Measurements from ENCODE around the gene CEP89.
"Not testable (repeated sequence)": the region's sequence is repeated elsewhere in the genome, so short reads cannot be mapped to it uniquely, and the experiment has no call there.

Gene CEP89

GRCh38 chr19:32890841-32891240 is 80.9 kb downstream of the CEP89 start:
- DNase-seq = no peak

DNA sequence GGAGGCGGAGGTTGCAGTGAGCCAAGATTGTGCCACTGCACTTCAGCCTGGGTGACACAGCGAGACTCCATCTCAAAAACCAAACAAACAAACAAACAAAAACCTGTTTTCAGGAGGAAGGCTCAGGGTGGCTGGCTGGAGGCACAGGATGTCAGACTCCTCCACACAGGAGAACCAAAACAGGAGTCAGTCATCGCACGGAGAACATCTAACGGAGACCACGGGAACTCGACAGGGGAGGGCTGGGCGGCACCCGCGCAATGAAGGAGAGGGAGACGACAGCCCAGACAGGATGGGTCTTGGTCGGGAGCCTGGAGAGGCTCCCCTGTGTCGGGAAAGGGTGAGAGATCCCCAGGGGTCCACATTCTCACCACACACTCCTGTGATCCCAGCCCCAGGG is 81.4 kb downstream of the CEP89 start:
- no peak for DNase-seq

- DNase-seq = no peak
Observed at GRCh38 chr19:32889137-32889934, 82.4 kb downstream of the CEP89 start.

DNA sequence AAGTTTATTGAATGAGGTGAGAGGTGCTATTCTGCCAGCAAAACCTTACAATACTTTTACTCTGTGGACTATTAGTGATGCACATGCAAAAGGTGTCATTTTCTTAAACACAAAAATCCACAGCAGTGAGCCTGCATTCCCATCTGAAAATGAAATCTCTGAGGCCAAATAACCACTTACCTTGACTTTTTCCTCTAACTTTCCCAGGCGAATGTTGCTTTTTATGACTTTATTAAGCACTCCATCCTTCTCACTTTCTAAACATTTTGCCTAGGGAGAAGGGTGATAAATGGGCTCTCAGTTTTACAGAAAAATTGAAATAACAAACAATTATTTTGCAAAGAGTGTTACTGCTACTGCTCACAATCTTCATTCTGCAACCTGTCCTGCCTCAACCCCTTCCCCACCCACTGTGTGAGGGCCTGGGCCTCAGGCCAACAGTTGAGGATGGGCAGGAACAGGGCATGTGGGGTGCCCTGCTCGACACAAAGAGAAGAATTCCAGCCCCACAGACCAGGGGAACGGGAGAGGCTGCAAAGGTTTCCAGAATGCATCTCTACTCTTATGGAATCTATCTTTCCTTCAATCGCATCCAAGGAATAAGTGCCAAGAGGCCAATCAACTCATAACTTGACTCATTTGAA is 84.1 kb downstream of the CEP89 start:
- DNase-seq = no peak

GRCh38 chr19:32886241-32886640 is 85.5 kb downstream of the CEP89 start:
- DNase-seq = no peak

DNA sequence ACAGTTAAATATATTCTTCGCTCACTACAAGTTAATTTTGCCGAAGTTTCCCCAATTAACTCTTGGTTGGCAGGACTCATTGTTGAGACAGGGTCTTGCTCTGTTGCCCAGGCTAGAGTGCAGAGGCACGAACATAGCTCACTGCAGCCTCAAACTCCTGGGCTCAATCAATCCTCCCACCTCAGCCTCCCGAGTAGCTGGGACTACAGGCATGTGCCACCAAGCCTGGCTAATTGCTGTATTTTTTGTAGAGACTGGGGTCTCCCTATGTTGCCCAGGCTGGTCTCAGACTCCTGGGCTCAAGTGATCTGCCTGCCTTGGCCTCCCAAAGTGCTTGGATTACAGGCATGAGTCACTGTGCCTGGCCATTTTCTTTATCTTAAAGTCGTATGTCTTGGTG is 86.5 kb downstream of the CEP89 start:
- DNase-seq = not testable (repeated sequence)

GRCh38 chr19:32881766-32882165 is 90.0 kb downstream of the CEP89 start:
- no peak for DNase-seq

DNA sequence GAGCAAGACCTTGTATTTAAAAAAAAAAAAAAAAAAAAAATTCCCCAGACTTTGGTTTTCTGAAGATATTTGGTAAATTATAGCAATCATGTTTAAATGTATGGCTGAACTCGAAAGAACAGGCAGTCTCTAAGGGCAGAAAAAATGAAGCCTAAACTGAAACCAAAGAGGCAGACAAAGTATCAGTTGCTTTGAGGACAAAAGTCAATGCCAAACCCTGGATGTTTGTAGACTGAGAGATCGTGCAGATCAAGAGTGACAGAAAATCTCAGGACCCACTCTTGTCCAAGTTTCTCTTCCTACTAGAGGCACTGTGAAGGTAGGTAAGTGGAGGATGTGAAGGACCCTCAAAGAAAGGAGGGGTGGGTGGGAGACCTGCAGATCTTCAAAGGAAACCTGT is 91.1 kb downstream of the CEP89 start:
- no peak for DNase-seq

DNA sequence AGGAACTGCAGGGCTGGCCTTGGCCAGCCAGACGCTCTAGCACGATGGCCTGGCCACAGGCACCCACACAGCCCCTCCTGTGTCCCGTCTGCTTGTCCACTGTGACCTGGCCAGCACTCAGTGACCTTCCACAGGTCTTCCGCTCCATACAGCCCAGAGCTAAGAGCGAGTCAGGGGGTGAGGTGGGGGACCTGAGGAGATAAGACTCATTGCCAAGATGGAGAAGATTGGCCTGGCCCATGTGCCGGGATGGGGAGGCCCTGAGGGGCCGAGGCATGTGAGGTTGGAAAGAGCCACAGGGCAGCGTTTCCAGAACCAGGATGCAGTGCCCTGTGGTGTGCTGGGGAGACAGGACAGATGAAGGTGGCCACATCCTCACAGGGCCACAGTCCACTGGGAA is 92.0 kb downstream of the CEP89 start:
- no peak for DNase-seq

DNA sequence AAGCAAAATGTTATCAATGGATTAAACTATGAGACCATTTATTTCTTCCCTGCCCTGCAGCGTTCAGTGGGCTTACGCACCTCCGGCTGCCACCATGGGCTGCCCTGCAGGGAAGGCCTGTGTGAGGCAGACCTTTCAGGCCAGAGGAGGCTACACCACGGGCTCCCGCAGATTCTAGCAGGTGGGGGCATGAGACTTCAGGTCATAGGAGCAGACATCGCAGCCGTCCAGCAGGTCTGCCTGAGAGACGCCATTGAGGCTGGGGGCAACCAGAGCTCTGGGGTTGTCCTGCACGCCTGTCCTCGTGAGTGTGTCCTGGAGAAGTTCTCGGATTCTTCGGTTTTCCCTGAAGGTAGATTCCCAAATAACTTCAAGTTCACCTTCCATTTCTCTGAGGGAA is 92.8 kb downstream of the CEP89 start:
- DNase-seq = no peak

- DNase-seq = no peak
Observed at GRCh38 chr19:32877977-32878745, 93.6 kb downstream of the CEP89 start.

DNA sequence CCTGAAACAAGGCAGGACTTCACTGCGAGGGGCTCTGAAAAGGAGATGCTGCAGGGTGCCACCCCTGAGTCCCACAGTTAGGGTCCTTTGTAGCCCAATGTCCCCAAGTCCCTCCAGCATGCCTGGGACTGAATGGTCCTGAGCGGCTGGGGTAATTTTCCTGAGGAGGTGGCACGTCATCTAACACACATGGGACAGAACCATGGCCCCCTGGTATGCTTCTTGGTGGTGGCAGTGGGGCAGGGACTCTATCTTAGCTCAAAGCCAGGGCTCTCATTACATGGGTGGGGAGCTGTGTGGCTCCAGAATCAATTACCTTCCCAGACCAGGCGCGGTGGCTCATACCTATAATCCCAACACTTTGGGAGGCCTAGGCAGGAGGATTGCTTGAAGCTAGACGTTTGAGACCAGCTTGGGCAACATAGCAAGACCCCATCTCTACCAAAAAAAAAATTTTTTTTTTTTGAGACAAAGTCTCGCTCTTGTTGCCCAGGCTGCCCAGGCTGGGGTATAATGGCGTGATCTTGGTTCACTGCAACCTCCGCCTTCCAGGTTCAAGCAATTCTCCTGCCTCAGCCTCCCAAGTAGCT is 94.3 kb downstream of the CEP89 start:
- DNase-seq = no peak

DNA sequence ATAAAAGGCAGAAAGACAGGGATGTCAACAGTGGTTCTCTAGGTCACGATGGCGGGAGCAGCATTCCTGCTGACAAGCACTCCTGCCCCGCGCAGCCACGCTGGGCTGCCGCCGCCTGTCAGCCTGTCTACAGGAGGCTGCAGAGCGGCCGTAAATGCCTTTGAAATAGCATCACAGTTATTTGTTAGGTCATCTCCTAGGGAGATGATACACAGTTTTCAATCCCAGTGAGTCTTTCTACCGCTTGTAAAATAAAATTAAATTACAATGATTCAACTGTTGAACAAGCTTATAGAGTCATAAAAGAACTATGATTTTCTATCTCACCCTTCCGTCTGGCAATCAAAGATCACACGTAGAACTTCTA is 94.9 kb downstream of the CEP89 start:
- DNase-seq = no peak

DNA sequence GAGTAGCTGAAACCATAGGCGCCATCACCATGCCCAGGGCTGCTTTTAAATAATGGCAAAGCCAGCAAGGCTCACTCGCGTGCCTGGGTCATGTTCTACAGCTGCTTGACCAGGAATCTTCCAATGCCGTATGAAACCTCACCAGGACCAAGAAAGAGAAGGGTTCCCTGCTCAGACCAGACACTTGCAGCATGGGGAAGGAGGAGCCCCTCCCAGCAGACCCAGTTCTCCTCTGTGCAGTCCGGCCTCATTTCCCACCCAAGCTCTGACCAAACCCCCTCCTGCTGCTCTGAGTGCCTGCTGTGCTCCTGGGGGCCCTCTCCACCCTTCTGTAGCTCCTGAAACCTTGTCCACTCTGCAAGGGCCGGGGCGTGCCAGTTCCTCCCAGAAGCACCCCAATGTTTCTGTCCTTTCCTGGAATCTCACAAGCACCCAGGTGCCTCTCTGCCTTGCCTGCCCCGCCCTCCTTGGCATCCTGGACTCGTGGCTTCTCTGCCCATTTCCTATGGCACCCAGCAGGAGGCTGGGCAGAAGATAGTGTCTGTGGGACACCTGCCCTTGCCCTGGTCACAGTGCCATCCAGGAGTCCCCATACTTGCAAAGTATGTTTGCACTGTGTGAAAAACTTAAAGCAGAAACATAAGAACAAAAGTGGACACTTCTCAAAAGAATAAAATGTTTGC is 95.4 kb downstream of the CEP89 start:
- DNase-seq = no peak

GRCh38 chr19:32875428-32875827 is 96.3 kb downstream of the CEP89 start:
- no peak for DNase-seq

DNA sequence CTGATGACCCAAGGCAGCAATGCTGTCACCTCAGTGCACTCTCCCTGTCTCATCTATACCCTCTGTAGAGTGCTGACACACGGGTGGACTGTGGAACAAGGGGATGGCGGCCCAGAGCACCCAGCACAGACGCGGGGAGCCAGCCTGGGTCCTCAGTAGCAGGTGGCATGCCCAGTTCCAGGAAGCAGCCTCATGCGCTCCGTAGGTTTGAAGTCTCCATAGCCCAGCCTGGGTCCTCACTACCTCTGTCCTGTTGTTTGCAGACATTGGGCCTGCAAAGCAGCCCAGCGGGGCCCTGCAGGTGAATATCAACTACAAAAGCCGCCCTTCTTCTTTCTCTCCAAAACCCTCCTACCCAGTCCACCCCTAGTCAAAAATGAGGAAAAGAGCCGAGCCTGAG is 97.2 kb downstream of the CEP89 start:
- no peak for DNase-seq

DNA sequence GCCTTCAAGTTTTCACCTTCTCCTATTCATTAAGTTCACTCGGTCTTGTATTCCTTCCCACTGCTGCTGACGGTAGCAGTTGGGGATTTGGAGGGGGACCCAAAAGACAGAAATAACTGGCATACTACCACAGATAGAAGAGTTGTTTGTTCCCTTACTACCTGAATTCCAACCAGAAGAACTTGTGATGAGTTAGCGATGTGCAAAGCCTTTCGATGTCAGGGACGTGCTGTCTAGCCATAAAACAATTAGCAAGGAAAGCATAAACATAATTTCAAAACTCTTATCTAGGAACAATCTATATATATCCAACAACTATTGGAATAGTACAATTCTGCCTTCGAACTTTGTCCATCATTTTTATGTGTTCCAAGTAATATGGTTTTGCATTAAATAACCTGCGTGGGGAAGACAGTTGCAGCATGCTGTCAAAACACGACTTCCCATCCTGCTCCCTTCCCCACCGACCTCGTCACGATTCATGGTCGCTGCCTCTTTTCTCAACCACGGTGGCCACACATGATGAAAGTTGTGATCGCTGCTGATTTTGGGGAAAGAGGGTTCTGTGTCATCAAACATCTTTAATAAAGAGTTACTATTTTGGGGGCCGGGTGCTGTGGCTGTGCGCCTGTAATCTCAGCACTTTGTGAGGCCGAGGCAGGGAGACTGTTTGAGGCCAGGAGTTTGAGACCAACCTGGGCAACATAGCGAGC is 98.4 kb downstream of the CEP89 start:
- DNase-seq = no peak

DNA sequence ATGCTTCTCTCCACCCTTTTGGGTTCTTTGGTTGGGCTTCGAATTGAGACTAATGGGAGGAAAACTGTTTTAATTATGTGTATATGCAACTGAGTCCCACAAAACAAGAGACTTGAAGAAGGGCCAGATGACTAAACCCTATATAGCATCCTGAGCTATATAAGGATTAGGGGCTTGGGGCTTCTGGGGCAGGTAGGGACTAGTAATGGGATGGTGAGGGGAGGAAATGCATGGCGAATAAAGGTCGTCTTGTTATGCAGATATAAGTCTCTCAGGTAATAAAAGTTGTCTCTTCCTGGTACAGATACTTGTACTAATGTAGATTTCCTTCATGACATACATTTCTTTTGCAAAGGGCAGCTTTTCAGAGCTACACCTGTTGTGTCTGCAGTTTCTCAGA is 99.4 kb downstream of the CEP89 start:
- DNase-seq = no peak

- DNase-seq = no peak
Observed at GRCh38 chr19:32870981-32871451, 100.7 kb downstream of the CEP89 start.

DNA sequence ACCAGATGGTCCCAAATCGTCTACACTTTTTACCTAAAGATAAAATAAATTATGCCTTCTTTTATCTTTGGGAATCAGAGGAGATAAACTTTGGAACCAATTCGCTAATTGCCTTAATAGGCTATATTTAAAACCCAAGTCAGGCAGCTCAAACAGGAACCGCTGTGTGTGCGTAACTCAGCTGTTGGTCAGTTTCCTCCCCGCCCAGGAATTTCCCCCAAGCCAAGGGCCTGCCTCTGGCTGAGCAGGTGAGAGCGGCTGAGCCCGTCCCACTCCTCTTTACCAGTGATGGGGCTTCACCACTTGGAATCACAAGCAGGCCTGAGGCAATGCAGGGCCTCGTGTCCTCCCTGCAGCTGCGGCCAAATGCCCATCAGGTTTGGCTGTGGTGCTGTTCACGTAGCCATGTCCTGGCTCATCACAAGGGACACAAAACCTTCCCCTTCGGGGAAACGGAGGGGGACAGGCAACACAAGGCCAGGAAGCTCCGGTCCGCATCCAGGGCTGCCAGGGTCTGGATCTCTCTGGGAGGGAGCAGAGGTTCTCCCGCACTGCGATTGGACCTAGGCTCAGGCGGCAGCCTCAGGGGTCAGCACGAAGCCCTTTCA is 101.7 kb downstream of the CEP89 start:
- no peak for DNase-seq

DNA sequence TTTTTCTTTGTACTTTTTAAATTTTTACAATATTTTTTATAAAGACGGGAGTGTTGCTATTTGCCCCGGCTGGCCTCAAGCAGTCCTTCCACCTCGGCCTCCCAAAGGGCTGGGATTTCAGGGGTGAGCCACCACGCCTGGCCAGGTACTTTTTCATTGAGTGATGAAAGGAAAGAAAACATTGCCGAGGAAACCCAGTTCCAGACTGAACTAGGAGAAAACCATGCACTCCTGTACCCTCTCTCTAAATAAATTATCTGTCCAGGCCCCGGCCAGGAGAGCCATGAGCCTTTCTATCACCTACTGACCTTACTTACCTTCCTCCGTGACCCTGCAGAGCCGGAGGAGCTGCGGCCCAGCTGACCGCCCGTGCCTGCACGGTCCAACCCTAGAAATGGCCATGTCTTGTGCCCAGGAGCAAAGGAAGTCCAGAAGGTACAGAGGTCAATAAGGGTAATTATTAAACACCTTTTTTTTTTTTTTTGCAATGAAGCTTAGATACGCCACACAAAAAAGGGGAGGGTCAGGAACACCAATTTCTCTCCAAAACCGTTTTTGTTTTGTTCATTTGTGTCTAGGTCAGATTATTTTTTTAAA is 102.3 kb downstream of the CEP89 start, which contains the start of gene SLC7A9:
TSS of gene SLC7A9 (minus strand) at position 399 of the 597 bp plus-strand sequence. CDS start 1,233 bp downstream, outside the sequence.
- DNase-seq = no peak
